Mucosa of rectum (tissue), 2 donors: ENCODE measurements around the gene LHB.

ENCODE experiments used
- H3K27ac ChIP-seq, 2 donors: one replicate each; pipeline ENCODE4 v1.7.0; 2013; ENCODE audit warnings: inconsistent platforms in 2 of 2, low read depth in 2 of 2, low read length in 2 of 2
- H3K27me3 ChIP-seq, 2 donors: one replicate each; pipeline ENCODE4 v1.7.0; 2013; ENCODE audit warnings: low read length in 2 of 2; ENCODE audit not compliant: control insufficient read depth in 2 of 2, insufficient read depth in 2 of 2
- H3K36me3 ChIP-seq, 2 donors: one replicate each; pipeline ENCODE4 v1.7.0; 2013; ENCODE audit warnings: low read length in 2 of 2; ENCODE audit not compliant: control insufficient read depth in 2 of 2, insufficient read depth in 2 of 2
- H3K4me1 ChIP-seq, 2 donors: one replicate each; pipeline ENCODE4 v1.7.0; 2013; ENCODE audit warnings: low read length in 2 of 2, mild to moderate bottlenecking in 1 of 2; ENCODE audit not compliant: control insufficient read depth in 2 of 2, insufficient read depth in 2 of 2
- H3K4me3 ChIP-seq, 2 donors: one replicate each; pipeline ENCODE4 v1.7.0; 2013; ENCODE audit warnings: low read length in 2 of 2
- H3K9ac ChIP-seq, 2 donors: one replicate each; pipeline ENCODE4 v1.7.0; 2013; ENCODE audit warnings: low read length in 2 of 2, low read depth in 1 of 2, mild to moderate bottlenecking in 1 of 2
- H3K9me3 ChIP-seq, 2 donors: one replicate each; pipeline ENCODE4 v1.7.0; 2013; ENCODE audit warnings: low read length in 2 of 2; ENCODE audit not compliant: control insufficient read depth in 2 of 2
- donor health status: healthy.
- donor health status: Normal muscosa, but diverticular disease.

LHB gene

GRCh38 chr19:48993175-48994034 lies 23.5 kb downstream of the LHB start, which contains the start of the genes GYS1 and RUVBL2:
TSS of gene GYS1 (minus strand) at chr19:48993309. CDS start at chr19:48993112, 197 bp downstream.
TSS of gene RUVBL2 (plus strand) at chr19:48993887. CDS start at chr19:48993912, 25 bp downstream.
- H3K4me3 ChIP-seq = peak within 1 kb of the TSS; percentile 89 to 99
- H3K9ac ChIP-seq = peak within 1 kb of the TSS; percentile 87 to 95
- H3K36me3 ChIP-seq = peaks cover 0 to 11% of the 10 kb centered on the region in 2 donors
- no peaks in the 10 kb centered on the region for H3K27me3 ChIP-seq
- peaks cover 16% of the 10 kb centered on the region in 2 donors for H3K4me1 ChIP-seq
- H3K27ac ChIP-seq = peak within 1 kb of the TSS; percentile 98
- H3K9me3 ChIP-seq = no peaks in the 10 kb centered on the region

- H3K27me3 ChIP-seq = no peaks in the 10 kb centered on the region
- peak overlapping the region; percentile 98 for H3K27ac ChIP-seq
- H3K4me3 ChIP-seq = peak overlapping the region; percentile 88 to 99
- peaks cover 0 to 16% of the 10 kb centered on the region in 2 donors for H3K36me3 ChIP-seq
- peaks cover 16% of the 10 kb centered on the region in 2 donors for H3K4me1 ChIP-seq
- H3K9me3 ChIP-seq = no peaks in the 10 kb centered on the region
- H3K9ac ChIP-seq = peak overlapping the region; percentile 87 to 95
Observed at GRCh38 chr19:48992581-48993174, 24.2 kb downstream of the LHB start.

- Histone ChIP-seq H3K4me3 (peak overlapping the region; percentile 88 to 99), H3K4me1 (peaks cover 16% of the 10 kb centered on the region in 2 donors), H3K36me3 (peaks cover 0 to 19% of the 10 kb centered on the region in 2 donors), H3K27me3 (no peaks in the 10 kb centered on the region), H3K9me3 (no peaks in the 10 kb centered on the region), H3K27ac (peak overlapping the region; percentile 98), H3K9ac (peak overlapping the region; percentile 87 to 95)
Observed at GRCh38 chr19:48991873-48992580, 24.9 kb downstream of the LHB start.

- Histone ChIP-seq H3K36me3 (peaks cover under 1 to 24% of the 10 kb centered on the region in 2 donors), H3K9me3 (no peaks in the 10 kb centered on the region), H3K27ac (no peak overlapping the region), H3K4me3 (no peak overlapping the region), H3K27me3 (no peaks in the 10 kb centered on the region), H3K4me1 (peaks cover 16% of the 10 kb centered on the region in 2 donors), H3K9ac (peak overlapping the region in 1 of 2 donors; percentile 87)
Observed at GRCh38 chr19:48991011-48991609, 25.8 kb downstream of the LHB start.

- H3K4me3 ChIP-seq = no peak overlapping the region
Observed at GRCh38 chr19:48990400-48990799, 26.5 kb downstream of the LHB start.

GRCh38 chr19:48989701-48990291 lies 27.1 kb downstream of the LHB start:
- Histone ChIP-seq H3K36me3 (peaks cover 13 to 35% of the 10 kb centered on the region in 2 donors), H3K9ac (no peak overlapping the region), H3K27ac (no peak overlapping the region), H3K9me3 (no peaks in the 10 kb centered on the region), H3K27me3 (no peaks in the 10 kb centered on the region), H3K4me1 (peaks cover 16% of the 10 kb centered on the region in 2 donors), H3K4me3 (no peak overlapping the region)

More at GRCh38 chr19:48990400-48990799, 26.5 kb downstream of the LHB start:
- H3K27me3 ChIP-seq = no peaks in the 10 kb centered on the region
- no peak overlapping the region for H3K27ac ChIP-seq
- no peak overlapping the region for H3K9ac ChIP-seq
- no peaks in the 10 kb centered on the region for H3K9me3 ChIP-seq
- peaks cover 16% of the 10 kb centered on the region in 2 donors for H3K4me1 ChIP-seq
- H3K36me3 ChIP-seq = peaks cover 8 to 29% of the 10 kb centered on the region in 2 donors

- Histone ChIP-seq H3K27ac (no peak overlapping the region), H3K27me3 (no peaks in the 10 kb centered on the region), H3K9ac (no peak overlapping the region), H3K36me3 (peaks cover 13 to 38% of the 10 kb centered on the region in 2 donors), H3K4me3 (no peak overlapping the region), H3K9me3 (no peaks in the 10 kb centered on the region), H3K4me1 (peaks cover 10 to 12% of the 10 kb centered on the region in 2 donors)
Observed at GRCh38 chr19:48988860-48989259, 28.0 kb downstream of the LHB start.

GRCh38 chr19:48988286-48988685 lies 28.6 kb downstream of the LHB start:
- no peak overlapping the region for H3K9ac ChIP-seq
- H3K27ac ChIP-seq = no peak overlapping the region
- no peak overlapping the region for H3K4me3 ChIP-seq
- H3K4me1 ChIP-seq = peaks cover 10 to 12% of the 10 kb centered on the region in 2 donors
- H3K36me3 ChIP-seq = peaks cover 13 to 40% of the 10 kb centered on the region in 2 donors
- H3K27me3 ChIP-seq = no peaks in the 10 kb centered on the region
- no peaks in the 10 kb centered on the region for H3K9me3 ChIP-seq

GRCh38 chr19:48987323-48987722 lies 29.6 kb downstream of the LHB start:
- no peaks in the 10 kb centered on the region for H3K27me3 ChIP-seq
- H3K27ac ChIP-seq = no peak overlapping the region
- H3K36me3 ChIP-seq = peaks cover 22 to 47% of the 10 kb centered on the region in 2 donors
- peaks cover 9 to 12% of the 10 kb centered on the region in 2 donors for H3K4me1 ChIP-seq
- no peak overlapping the region for H3K4me3 ChIP-seq
- H3K9me3 ChIP-seq = no peaks in the 10 kb centered on the region
- no peak overlapping the region for H3K9ac ChIP-seq
